Activated CD4-positive, alpha-beta T cell treated with anti-CD3 and anti-CD28 coated beads for 4 hours (primary cell): ENCODE data around the gene CNTN2.

Experiments
- DNase-seq, 2 donors: peaks; one replicate each; pipeline ENCODE4 v3.0.0-alpha.2; 2020

CNTN2 gene

GRCh38 chr1:205020466-205020865 is 22.5 kb upstream of the CNTN2 start:
- no peak for DNase-seq

DNA sequence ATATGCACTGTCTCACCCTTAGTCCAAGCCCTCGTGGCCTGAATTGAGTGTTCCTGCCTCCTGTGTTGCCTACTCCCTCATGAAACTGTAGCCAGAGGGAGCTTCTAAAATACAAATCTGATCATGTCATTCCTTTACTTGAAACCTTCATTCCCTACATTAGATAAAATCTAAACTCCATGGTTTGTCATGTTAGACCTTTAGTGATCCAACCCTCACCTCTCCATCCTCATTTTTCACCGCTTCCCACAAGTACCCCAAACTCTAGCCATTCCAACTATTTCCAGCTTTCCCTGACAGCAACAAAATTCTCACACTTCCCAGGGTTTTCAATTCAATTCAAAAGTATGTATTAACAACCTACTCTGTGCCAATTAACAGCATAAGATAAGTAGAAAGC is 18.3 kb upstream of the CNTN2 start:
- no peak for DNase-seq

DNA sequence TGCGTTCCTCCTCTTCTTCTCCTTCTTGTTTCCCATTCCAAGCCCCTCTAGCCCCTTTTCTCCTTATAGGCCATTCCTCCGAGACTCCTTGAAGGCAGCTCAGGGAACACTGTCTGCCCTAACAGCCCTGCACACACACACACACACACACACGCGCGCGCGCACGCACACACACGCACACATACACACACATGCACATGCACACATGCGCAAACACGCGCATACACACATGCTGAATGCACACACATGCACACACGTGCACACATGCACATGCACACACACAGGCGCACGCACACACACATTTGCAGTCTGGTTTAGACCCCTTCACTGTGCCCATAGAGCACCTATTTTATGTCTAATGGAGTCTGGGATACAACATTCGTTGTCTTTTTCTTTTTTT is 17.8 kb upstream of the CNTN2 start:
- no peak for DNase-seq

- DNase-seq = no peak
Measured at GRCh38 chr1:205026181-205026580, 16.8 kb upstream of the CNTN2 start.

DNA sequence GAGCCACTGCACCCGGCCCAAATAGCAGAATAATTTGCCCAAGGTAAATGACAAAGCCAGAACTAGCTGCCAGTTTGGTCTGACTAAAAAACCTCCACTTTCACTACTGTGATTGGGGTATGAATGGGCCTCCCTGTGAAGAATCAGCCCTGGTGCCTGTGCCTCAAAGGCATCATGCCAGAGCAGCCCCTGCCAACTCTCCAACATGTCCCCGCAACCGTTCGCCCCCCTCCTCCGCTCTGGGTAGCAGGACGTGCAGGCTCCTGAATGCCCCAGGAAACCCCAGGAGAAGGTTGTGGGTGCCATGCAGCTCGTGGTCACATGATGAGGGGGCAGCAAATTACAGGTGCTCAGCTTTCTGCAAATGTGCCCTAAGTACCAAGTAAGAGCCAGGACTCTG is 14.6 kb upstream of the CNTN2 start:
- DNase-seq = no peak

- no peak for DNase-seq
Measured at GRCh38 chr1:205028924-205029323, 14.1 kb upstream of the CNTN2 start.

GRCh38 chr1:205030241-205030640 is 12.8 kb upstream of the CNTN2 start:
- no peak for DNase-seq

DNA sequence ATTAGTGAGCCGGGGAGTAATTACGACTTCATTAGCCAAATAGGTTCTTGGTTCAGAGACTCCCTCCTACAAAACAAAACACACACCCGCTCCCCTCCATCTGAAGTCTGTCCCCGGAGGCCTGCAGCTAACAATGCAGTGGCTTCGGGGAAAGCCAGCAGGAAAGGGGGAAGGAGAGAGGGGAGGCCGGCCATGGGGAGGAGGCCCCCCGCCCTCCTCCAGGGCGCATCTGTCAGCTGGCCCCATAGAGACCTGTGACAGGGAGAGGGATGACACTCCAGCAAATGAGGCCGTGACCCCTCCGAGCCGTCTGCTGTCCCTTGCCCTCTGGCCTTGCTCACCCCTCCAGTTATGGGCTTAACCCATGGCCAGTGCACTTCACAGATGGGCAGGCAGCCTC is 12.1 kb upstream of the CNTN2 start:
- no peak for DNase-seq

- DNase-seq = no peak
Measured at GRCh38 chr1:205032508-205032907, 10.5 kb upstream of the CNTN2 start.

DNA sequence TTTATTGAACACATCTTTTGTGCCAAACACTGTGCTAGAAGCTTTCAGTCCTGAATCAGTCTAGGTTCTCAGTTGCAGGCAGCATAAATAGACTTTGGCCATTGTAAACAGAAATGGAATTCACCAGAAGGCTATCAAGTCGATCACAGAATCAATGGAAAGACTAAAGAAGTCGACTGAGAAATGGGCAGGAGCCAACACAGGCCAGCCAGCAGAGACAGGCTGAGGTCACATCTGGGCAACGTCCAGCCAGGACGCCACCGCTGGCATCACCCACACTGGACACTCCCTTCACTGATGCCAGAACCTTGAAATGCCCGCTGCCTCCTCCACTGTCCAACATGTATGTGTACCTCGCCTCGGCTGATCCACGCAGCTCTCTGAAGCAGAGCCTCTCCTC is 5.5 kb upstream of the CNTN2 start:
- DNase-seq = no peak

DNA sequence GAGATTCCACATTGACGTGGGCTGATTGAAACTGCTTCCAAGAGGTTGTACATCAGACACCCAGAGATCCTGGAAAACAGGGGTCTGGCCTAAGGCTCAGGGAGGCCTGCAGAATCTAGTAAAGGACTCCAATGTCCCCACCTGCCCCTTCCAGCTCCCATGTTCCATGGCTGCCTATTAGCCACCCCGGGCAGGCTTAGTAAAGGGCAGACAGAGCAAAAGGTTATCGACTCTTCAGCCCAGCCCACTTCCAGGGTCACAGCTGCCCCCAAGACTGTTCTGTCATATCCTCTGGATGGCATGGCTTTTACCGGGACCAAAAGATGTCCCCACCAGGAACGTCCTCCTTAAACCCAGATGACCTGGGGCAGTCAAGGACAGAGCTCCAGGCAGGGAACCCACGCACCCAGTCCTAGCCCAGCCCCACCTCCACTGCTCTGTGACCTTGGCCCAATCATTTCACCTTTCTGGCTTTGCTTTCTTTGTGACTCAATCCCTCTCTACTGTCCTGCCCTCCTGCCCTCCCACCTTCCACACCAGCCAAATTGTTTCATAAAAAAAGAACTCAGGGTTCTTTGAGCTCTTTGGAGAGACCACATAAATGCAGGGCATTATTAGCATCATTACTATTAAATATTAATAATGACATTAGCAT is 4.8 kb upstream of the CNTN2 start:
- DNase-seq = no peak

- DNase-seq = no peak
Measured at GRCh38 chr1:205041001-205041715, 1.9 kb upstream of the CNTN2 start.

- no peak for DNase-seq
Measured at GRCh38 chr1:205041998-205042910, 758 bp upstream of the CNTN2 start.

DNA sequence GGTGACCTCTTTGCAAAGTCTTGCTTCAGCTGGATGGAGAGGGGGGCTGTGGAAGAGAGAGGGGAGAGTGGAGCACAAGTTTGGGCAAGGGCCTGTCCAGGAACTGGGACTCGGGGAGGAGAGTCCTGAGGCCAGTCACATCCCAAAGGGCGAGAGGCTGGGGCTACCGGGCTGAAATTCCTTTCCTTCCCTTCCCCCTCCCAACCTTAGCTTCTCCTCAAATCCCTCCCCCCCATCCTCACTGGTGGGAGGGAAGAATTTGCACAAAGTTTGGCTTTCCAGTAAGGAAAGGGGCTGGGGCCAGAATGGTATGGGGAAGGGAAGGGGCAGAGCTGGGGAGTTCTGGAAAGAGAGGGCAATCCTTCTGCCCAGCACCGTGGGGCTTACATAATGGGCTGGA is 854 bp downstream of the CNTN2 start:
- DNase-seq = no peak

GRCh38 chr1:205044741-205045140 is 1.7 kb downstream of the CNTN2 start:
- DNase-seq = no peak

DNA sequence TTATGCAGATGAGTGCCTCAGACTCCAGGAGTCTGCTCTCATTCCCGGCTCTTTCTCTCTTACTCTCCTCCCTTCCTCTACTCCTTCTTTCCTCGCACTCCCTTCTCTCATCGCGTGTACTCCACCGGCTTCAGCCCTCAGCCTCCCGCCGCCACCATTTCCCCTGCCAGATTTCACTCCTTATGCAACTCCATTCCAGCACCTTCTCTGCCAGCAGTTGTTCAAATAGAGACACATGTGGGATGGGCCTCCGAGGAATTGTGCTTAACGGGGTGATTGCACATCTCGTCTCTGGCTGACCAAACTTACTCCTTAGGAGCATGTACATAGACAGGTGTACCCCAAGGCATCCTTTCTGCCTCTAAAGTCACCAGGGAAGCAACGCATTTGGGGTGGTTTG is 2.1 kb downstream of the CNTN2 start:
- DNase-seq = no peak

DNA sequence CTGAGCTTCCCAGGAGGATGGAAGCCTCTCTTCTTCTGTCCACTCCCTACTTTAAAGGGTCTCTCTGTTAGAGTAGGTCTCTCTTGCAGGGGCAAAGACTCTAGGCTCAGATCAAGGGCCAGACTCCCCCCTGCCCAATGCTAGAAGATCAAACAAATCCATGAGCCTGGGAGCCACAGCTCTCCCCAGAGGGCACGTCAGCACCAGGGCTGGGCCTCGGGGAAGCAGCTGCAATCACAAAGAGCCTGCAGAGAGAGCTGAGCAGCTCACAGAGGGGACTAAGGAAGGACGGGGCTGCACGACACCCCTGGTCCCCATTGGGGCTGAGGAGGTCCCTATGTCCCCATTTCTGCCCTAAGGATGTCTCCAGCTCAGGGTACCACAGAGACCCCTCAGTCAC is 3.9 kb downstream of the CNTN2 start:
- no peak for DNase-seq

GRCh38 chr1:205047764-205048231 is 4.8 kb downstream of the CNTN2 start:
- no peak for DNase-seq

GRCh38 chr1:205048382-205048781 is 5.4 kb downstream of the CNTN2 start:
- no peak for DNase-seq

- DNase-seq = no peak
Measured at GRCh38 chr1:205049479-205049878, 6.5 kb downstream of the CNTN2 start.

- no peak for DNase-seq
Measured at GRCh38 chr1:205052690-205053089, 9.7 kb downstream of the CNTN2 start.

GRCh38 chr1:205053296-205053695 is 10.3 kb downstream of the CNTN2 start:
- DNase-seq = no peak

GRCh38 chr1:205054013-205054412 is 11.0 kb downstream of the CNTN2 start:
- no peak for DNase-seq

GRCh38 chr1:205056188-205056611 is 13.2 kb downstream of the CNTN2 start:
- DNase-seq = no peak
